ELR (cell line): ENCODE results near the gene SV2B.

ENCODE experiments used
- DNase-seq: peaks from one replicate; pipeline ENCODE4 v3.0.0-alpha.2; 2015; ENCODE audit warnings: low read depth

Gene SV2B

DNA sequence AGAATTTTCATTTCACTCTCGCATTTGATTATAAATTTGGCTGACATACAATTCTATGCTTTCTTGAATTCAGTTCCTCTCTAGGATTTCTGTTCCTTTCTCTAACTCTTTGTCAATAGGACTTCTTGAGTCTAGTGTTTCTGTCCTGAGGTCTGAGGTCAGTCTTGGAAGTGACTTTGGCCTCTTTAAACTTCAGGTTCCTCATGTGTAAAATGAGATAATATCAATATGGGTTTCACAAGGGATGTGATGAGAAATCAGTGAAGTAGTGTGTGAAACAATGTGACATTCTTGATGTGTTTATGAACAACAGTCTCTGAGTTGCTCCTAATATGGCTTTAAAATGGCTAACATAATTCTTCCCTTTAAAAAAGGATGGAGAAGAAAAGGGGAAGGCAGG lies 92.2 kb downstream of the SV2B start:
- no peak for DNase-seq

- DNase-seq, result no peak
These were observed 92.8 kb downstream of the SV2B start for GRCh38 chr15:91192690-91193377.

- DNase-seq, result no peak
These were observed 93.3 kb downstream of the SV2B start for GRCh38 chr15:91193378-91193720.

- DNase-seq, result no peak
These were observed 96.1 kb downstream of the SV2B start for GRCh38 chr15:91196127-91196526.

DNA sequence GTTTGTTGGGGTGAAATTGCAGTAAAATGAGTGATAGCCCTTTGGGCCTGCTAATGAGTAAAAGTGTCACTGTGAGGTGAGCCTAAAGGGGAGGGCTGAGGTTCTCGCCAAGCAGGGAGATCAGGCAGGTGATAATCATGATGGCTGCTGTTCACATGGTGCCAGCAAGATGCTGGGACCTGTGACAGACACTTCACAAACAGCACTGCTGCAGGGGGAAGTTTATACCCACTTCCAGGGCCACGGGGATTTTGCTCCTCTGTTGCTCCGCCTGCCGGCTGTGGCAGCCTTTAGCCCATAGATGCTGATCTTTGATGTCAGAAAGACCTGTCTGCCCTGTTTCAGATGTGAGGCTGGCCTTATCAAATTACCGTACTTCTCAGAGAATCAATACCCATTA lies 96.7 kb downstream of the SV2B start:
- DNase-seq, result no peak

- DNase-seq, result no peak
These were observed 99.5 kb downstream of the SV2B start for GRCh38 chr15:91199511-91199910.

DNA sequence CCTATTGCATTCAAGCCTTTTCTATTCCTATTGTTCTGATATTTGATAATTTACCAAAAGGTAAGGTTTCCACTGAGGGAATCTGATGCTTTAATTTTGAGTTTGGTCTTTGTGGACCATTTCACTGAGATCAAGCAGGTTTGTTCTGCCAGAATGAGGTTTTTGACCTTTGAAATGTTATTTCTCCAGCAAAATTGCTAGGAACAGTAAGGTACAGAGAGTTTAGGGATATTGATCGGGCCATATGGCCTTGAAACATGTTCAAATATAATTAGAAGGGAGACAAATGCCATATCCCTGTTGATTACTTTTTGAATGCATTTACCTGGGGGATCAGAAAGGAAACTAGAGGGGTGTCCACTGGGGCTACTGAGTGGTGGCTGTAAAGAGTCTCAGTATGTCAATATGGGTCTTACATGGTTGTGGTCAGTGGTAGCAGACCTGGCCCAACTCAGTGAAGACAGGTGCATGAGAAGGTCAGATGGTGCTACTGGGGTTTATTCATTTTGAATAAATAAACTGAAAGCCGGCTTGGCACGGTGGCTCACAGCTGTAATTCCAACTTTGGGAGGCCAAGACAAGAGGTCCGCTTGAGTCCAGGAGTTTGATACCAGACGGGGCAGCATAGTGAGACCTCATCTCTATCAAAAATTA lies 100.2 kb downstream of the SV2B start:
- DNase-seq, result no peak

DNA sequence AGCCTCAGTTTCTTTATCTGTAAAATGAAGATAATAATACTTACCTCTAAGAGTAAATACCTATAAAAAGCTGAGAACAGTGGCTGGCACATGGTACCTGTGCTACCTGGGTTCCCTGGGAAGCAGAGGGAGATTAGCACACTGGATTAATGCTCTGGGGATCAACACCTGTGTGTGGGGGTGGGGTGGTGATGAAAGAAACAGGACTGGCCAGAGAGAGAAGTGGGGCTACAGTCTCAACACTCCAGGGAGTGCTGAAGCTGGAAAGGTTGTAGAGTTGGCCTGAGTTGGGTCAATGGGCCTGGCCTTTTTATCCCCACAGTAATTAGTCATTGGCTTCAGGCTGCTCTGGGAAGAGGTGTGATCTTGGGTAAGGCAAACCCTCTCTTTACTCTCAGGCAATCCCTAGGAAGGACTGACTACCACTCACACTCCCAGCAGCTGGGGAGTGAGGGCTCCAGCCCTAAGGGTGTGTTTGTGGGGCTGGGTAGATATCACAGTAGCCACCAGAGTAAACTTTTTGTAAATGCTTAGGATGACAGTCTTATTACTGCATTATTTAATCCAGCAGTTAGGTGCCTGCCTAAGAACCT lies 102.5 kb downstream of the SV2B start:
- no peak for DNase-seq

DNA sequence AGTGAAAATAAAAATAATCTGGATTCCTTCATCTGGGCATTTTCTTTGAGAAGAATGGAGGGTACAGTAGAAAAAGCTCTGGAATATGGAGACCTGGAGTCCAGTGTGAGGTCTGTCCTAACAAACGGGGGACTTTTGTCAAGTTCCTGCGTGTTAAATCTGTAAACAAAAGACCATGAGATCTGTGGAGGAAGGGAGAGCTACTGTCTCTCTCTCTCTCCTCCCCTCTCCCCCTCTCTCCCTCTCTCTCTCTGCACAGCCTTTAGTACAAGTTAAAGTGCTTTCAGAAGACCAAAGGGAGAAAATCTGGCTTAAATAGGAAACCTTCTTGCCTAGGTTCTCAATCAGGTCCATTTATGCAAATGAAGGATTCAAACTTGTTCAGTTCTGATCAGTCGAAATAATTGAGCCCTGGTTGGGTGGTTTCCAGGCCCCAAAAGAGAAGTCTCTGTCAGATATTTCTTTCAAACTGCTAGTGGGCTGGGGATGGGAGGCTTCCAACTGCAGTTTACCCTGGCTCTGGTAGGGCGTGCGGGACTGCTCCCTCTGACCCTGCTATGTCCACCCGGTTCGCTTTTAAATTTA lies 103.7 kb downstream of the SV2B start:
- DNase-seq, result no peak

GRCh38 chr15:91208371-91208770 lies 108.3 kb downstream of the SV2B start:
- DNase-seq, result no peak

DNA sequence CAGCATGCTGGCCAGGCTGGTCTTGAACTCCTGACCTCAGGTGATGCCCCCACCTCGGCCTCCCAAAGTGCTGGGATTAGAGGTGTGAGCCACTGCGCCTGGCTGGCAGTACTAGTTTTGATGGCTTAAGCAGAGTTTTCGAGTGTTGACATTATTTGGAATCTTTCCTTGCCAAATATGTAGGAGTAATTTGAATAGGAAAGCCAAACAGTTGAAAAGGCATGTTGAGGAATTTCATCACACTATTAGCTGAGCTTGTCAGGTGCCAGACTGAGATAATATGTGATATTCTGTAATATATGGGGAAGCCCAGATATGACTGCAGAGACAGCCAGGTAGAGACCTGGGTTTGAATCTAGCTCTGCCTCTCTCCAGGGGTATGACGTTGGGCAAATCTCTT lies 109.3 kb downstream of the SV2B start:
- DNase-seq, result no peak

DNA sequence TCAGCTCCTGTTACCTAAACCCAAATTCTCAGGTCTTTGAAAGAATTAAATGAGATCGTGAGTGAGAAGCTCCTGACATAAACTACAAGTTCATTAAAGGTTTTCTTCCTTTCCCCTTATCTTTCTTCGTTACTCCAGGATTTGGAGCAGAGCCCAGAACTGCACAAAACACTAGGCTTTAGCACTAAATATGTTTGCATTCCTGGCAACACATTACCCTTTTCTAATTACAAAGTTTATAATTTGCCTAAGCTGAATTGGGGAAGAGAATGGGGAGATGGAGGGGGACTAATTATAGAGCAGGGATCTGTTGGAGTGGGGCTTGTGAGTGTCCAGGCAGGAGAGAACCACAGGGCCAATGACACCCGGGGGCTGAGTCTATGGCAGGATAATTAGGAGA lies 109.7 kb downstream of the SV2B start:
- DNase-seq, result no peak

GRCh38 chr15:91214675-91215590 lies 114.9 kb downstream of the SV2B start:
- DNase-seq, result no peak

- DNase-seq, result no peak
These were observed 115.9 kb downstream of the SV2B start for GRCh38 chr15:91216000-91216399.

- no peak for DNase-seq
These were observed 119.1 kb downstream of the SV2B start for GRCh38 chr15:91219206-91219605.

GRCh38 chr15:91222052-91222451 lies 122.0 kb downstream of the SV2B start:
- no peak for DNase-seq

DNA sequence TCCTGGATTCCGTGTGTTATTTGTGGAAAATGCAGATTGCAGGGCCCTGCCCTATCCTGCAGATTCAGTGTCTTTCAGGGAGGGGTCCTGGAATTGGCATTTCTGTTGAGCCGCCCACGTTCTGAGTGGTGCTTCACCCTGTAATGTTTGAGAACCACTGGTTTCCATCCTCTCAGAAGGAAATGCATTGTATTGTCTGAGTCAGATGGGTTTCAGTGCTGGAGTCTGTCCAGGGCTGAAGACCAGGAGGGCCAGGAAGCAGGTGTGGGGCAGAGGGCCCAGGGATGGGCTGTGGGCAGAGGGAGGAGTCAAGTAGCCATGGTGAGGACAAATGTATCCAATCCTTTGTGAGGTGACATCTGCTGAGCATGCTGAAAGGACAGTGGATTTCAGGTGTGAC lies 123.8 kb downstream of the SV2B start:
- DNase-seq, result no peak

DNA sequence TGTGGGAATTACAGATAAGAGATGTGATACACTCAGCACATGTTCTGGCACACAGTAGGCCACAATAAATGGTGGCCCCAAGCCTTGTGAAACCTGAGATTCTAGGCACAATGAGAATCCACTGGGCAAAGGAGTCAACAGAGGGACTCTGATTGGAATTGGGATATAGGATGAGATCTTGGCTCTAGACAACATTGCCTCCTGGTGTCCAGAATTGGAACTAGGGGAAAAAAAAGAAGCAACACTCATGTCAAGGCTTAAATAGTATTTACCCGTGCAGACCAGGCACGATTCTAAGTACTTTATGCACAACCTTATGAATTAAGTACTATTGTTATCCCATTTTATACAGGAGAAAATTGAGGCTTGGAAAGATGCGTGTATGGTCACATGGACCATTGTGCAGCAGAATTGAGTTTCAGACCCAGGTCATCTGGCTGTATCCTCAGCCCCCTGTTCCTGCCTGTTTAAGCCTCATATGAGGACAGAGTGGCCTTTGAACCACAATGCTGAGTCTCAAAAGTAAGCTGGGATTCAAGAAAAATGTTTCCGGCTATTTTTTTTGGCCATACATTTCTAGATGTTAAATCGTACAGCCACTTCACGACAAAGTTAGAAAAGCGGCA lies 124.8 kb downstream of the SV2B start:
- DNase-seq, result peak; percentile 44

GRCh38 chr15:91225741-91226140 lies 125.7 kb downstream of the SV2B start:
- DNase-seq, result no peak

DNA sequence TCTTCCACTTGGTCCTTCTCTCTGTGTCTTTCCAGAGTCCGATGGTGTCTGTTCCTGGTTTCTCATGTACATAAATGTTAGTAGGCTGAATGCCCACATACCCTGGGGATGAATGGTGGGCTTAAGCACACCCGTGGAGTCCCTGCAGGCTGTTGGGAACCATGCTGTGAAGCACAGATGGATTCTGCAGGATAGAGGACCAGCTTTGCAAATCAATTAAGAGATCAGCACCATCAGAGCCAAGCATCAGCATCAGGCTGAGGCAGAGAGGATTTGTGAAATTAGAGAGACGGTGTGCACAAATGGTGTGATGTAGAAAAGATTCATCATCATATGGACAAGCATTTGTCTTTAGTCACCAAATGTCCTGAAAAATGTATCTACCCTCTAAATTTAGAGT lies 127.1 kb downstream of the SV2B start:
- DNase-seq, result no peak

- no peak for DNase-seq
These were observed 127.7 kb downstream of the SV2B start for GRCh38 chr15:91227766-91228165.

- no peak for DNase-seq
These were observed 128.3 kb downstream of the SV2B start for GRCh38 chr15:91228383-91228782.
